Medulla oblongata (tissue), 1 donor: ENCODE measurements around the gene ADIG.
A peak's percentile ranks its signal among the peaks of the same experiment; 100 is the strongest.

Experiments
- DNase-seq: peaks from one replicate; pipeline ENCODE4 v3.0.0-alpha.2; 2015; ENCODE audit errors: extremely low spot score

The ADIG gene

DNA sequence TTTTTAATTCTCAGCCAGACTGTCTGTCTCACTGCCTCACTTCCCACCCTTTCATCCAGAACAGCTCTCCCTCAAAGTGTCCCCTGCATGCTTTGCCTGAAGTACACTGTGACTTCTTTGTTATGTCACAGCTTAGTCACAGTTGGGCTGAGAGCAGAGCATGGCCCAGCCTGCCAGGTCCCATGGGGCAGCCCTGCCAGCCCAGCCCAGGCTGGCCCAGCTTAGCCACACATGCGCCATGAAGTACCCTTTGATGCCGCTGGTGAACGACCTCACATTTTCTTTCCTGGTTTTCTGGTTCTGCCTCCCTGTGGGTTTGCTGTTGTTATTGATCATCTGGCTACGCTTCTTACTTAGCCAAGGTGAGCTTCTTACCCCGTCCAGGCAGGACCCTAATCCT, at the start of gene ADIG:
Gene ADIG (plus strand): TSS at position 185 of the 400 bp plus-strand sequence. CDS start 54 bp downstream, at position 239.
- peak; percentile 89 for DNase-seq

DNA sequence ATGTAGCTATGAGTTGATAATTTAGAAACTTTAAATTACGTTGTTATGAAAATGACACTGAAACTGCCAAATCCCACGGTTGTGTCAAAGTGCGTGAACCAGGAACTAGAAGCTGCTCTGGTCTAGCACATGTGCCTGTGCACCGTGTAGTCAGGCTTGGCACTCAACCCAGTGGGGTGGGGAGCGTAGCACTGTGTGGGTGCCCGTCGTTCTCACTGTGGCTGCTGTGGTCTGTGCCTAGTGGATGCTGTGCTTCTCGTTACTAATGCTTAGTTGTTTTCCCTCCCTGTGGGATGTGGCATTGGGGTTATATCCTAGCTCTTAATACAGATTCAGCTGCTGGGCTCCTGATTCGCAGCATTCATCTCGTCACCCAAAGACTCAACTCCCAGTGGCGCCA, 46.2 kb upstream of the ADIG start:
- no peak for DNase-seq

DNA sequence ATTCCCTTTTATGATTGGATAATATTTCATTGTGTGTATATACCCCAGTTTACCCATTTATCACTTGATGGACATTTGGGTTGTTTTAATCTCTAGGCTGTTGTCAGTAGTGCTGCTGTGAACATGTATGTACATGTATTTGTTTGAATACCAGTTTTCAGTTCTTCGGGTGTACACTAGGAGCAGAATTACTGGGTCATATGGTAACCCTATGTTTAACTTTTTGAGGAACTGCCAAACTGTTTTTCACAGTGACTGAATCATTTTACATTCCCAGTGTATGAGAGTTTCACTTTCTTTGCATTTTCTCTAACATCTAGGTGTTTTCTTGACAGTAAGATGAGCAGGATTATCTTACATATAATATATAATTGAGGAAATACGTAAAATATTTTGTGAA, 44.7 kb upstream of the ADIG start:
- DNase-seq, result no peak

- no peak for DNase-seq
Measured at GRCh38 chr20:38537176-38537575, 43.8 kb upstream of the ADIG start.

- no peak for DNase-seq
Measured at GRCh38 chr20:38538789-38539188, 42.2 kb upstream of the ADIG start.

- peak; percentile 70 for DNase-seq
Measured at GRCh38 chr20:38543014-38543906, 37.7 kb upstream of the ADIG start.

GRCh38 chr20:38545771-38546170, 35.2 kb upstream of the ADIG start:
- no peak for DNase-seq

- no peak for DNase-seq
Measured at GRCh38 chr20:38547288-38548085, 33.5 kb upstream of the ADIG start.

GRCh38 chr20:38548356-38549083, 32.5 kb upstream of the ADIG start:
- DNase-seq, result no peak

DNA sequence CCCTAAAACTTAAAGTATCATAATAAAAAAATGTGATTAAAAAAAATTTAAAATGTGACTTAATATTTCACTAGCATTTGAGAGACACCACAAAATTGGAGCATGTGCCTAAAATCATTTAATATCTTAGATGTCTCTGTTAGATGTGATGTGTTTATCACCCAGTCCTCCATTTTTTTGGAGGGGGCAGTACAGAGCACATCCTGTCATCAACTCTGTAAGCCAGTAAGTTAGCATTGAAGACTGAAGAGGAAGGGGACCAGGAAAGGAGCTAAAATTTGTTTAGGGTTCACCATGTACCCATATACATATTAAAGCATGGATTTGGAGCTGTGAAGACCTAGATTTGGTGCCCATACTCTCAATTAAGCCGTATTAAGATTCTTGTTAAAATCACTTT, 30.7 kb upstream of the ADIG start:
- no peak for DNase-seq

GRCh38 chr20:38551056-38551626, 29.9 kb upstream of the ADIG start:
- DNase-seq, result no peak

- no peak for DNase-seq
Measured at GRCh38 chr20:38554986-38555385, 26.0 kb upstream of the ADIG start.

DNA sequence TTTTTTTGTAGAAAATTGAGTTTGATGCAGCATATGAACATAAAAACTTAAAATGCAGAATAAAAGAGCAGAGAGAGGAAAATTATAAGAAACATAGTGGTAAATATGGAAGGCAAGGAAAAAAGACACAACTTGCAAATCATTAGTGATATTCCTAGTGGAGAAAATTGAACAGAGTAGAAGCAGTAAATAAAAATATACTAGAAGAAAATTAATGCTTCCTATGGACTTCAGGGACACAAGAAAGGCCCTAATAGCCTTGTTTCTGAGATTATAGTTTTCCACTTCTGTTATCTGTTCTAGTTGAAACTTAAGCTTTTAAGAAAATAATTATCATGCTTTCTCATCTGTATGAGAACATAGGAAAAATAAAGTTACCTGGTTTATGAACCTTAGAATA, 25.6 kb upstream of the ADIG start:
- DNase-seq, result no peak

DNA sequence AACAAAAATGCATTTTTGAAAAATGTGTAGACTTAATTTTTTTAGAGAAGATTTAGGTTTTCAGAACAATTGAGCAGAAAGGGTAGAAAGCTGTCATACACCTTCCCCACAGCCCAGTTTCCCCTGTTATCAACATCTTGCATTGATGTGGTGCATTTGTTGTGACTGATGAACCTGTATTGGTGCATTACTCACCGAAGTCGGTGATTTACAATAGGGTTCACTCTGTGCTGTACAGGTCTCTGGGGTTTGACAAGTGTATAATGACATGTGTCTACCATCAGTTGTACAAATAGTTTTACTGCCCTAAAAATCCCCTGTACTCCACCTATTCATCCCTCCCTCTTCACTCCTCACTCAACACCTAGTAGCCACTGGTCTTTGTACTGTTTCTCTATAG, 23.8 kb upstream of the ADIG start:
- DNase-seq, result no peak

DNA sequence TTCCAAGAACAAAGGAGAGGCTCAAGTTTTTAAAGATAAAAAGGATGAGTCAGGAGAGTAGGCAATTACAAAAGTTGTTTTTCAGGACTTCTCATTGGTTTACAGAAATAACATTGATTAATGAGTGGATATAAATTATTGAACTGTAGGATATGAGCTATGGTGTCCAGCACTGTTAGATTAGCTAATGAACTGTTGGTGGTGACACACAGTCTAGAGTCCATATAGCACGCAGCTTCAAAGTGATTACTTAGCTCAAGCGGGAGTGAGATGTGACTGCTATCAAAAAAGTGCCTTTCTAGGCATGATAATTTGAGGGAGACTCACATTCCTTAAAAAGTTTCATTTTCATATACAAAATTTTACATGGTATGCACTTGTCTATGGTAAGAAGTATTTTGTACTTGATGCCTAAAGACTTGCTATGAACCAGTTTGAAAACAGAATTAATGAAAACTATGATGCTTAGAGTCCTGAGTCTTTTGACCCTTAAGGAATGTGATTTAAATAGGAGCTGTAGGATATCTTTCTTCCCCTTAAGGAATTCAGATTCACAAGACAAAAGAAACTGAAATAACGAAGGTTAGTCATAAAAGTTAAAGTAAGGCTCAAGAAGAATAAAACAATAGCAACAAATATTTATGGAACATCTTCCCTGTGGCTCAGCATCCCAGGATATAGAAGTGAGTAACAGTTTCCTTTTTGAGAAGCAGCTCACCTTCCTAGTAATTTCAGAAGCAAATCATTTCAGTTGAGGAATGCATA, 22.2 kb upstream of the ADIG start:
- DNase-seq, result no peak

- DNase-seq, result no peak
Measured at GRCh38 chr20:38559764-38560163, 21.2 kb upstream of the ADIG start.

DNA sequence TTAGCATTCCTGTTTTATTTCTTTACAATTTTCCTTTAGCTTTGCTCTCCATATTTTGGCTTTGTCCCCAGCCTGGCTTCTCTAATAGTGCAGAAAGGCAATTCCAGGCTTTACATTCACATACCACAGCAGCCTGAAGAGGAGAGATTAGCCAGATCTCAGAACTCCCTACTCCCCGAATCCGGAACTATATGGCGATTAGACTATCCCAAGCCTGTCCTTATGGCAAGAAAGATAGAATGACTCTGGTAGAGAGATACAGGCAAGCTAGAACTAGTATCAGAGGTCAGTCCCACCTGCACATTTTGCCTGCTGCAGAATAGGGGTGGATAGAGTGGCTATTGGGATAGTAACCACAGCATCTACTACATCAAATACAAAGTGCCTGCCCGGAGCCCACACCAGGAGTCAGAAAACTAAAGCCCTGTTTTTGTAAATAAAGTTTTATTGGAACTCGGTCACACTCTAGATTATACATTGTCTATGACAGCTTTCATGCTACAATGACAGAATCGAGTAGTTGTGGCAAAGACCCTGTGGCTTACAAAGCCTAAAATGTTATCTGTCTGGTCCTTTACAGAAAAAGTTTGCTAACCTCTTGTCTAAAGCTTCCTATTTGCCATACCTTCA, 17.1 kb upstream of the ADIG start:
- DNase-seq, result no peak

GRCh38 chr20:38564680-38565079, 16.3 kb upstream of the ADIG start:
- DNase-seq, result no peak

DNA sequence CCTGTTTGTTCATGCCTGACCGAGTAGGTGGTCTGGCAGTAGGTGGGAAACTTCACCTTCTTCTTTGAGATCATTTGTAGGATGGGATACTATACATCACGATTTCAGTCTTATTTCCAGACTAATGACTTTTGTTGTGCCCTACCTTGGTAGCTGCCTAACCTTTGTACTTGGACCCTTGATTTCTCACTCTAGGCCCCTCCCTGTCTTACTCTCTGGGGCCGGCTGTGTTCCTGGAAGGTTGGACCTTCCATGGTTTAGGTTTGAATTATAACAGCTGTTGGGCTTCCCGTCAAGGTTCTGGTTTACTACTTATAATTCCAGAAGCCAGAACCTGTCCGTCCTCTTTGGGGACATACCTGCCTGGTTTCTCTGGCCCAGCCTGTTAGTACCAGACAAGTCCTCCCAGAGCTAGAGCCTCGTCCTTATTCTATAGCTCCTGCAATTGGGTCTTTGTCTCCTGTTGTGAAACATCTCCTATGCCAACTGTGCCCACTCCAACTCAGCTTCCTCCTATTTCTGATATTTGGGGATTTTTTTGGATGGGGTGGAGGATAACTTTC, 14.9 kb upstream of the ADIG start:
- no peak for DNase-seq
